ENCODE results near the gene PLXNC1.
"Not testable (repeated sequence)": the region's sequence is repeated elsewhere in the genome, so short reads cannot be mapped to it uniquely, and the experiment has no call there.

PLXNC1 gene

GRCh38 chr12:94308612-94309011 lies 160.2 kb downstream of the PLXNC1 start:
- no peak for DNase-seq

DNA sequence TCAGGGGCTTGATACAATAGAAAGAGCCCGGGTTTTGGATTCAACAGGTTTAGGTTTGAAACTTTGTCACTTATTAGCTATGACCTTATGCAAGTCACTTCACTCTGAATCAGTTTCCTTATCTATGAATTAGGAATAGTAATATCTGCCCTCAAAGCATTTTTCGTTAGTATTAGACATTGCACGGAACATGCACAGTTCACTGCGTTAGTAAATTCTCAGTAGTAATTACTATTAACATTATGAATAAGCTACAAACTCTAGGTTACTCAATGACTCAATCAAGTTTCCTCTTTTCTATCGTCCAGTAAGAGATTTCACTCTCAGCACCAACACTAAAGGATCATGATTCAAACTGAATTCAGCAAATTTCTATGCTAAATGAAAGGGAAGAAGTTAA lies 161.0 kb downstream of the PLXNC1 start:
- DNase-seq, result no peak

DNA sequence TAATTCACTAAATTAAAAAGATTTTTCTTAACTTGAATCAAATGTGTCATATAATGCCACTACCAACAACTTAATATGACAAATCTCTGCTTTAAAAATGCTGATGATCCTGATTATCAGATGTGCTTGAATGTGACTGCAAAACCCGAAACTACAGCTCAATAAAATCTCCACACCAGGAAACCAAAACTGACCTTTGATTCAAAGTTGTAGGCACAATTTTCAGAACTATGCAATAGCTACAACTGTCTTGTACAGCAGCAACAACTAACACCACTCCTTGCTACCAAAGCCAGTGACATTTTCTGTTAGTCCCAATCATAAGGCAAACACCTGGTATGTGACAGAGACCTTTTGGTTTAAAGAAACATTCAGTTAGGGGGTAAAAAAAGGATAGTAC lies 164.0 kb downstream of the PLXNC1 start:
- no peak for DNase-seq

DNA sequence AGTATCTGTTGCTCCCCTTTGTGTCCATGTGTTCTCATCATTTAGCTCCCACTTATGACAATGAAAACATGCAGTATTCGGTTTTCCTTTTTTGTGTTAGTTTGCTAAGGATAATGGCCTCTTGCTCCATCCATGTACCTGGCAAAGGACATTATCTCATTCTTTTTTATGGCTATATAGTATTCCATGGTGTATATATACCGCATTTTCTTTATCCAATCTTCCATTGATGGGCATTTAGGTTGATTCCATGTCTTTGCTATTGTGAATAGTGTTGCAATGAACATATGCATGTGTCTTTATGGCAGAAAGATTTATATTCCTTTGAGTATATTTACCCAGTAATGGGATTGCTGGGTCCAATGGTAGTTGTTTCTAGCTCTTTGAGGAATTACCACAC lies 168.2 kb downstream of the PLXNC1 start:
- not testable (repeated sequence) for DNase-seq

- no peak for DNase-seq
These were observed 169.8 kb downstream of the PLXNC1 start for GRCh38 chr12:94318181-94318580.

- DNase-seq, result no peak
These were observed 171.7 kb downstream of the PLXNC1 start for GRCh38 chr12:94320109-94320508.

DNA sequence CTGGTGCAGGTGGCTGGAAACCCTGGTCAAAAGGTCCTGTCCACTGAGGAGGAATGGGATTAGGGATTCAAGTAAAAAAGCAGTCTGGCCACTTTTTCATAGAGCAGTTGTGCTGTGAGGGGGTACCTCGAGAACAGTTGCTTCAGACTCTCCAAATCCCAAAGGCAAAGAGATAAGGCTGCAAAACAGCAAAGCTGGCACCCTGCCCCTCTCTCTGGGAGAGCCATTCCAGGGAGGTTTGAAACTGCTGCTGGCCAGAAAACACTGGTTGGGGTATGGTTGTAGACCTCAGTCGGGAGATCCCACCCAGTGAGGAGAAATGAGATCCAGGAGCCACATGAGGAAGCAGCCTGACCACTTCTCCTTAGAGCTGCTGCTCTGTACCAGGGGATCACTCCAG lies 174.0 kb downstream of the PLXNC1 start:
- no peak for DNase-seq

GRCh38 chr12:94326234-94326633 lies 177.9 kb downstream of the PLXNC1 start:
- DNase-seq, result no peak

DNA sequence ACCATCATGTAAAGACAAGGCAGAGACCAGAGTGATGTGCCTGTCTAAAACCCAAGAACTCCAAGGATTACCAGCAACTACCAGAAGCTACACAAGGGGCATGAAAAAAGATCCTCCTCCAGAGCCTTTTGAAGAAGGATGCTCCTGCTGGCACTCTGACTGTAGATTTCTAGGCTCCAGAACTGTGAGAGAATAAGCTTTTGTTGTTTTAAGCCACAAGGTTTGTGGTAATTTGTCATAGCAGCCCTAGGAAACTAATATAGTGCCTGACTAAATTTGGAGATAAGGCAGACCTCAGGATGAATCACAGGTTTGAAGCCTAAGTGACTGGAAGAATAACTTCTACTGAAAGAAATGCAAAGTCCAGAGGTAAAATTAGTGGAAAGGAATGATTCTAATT lies 178.3 kb downstream of the PLXNC1 start:
- no peak for DNase-seq

DNA sequence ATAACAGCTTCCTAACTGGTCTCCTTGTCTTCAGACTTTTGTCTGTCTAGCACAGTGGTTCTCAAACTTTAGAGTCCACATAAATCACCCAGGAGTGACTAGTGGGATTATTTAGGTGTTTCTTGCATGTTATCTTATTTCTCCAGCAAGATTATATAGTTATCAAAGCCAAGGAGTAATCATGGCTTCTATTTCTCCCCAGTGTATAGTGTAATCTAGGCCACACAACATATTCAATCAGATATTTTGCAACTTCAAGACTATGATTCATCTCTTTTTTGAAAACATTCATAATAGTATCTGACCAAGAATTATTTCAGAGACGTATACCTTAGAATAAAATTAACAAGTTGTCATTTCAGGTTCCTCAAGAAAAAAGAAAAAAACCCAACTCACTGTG lies 179.4 kb downstream of the PLXNC1 start:
- DNase-seq, result no peak

DNA sequence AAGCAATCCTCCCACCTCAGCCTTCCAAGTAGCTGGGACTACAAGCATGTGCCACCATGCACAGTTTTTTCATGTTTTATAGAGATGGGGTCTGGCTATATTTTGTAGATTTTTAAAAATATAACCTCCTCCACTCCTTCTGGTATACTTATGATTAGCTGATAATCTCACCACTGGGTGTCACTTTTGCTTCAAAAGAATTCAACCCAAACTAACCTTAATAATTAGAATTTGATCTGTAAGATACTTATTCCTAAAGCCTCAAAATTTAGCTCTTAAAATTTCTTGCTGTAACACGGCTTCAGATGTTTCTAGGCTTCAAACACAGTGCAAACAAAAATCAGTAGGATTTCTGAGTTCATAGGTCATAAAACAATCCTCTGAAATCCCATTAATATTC lies 181.0 kb downstream of the PLXNC1 start:
- no peak for DNase-seq

- no peak for DNase-seq
These were observed 185.0 kb downstream of the PLXNC1 start for GRCh38 chr12:94333396-94333795.

- DNase-seq, result no peak
These were observed 188.0 kb downstream of the PLXNC1 start for GRCh38 chr12:94336211-94336925.

DNA sequence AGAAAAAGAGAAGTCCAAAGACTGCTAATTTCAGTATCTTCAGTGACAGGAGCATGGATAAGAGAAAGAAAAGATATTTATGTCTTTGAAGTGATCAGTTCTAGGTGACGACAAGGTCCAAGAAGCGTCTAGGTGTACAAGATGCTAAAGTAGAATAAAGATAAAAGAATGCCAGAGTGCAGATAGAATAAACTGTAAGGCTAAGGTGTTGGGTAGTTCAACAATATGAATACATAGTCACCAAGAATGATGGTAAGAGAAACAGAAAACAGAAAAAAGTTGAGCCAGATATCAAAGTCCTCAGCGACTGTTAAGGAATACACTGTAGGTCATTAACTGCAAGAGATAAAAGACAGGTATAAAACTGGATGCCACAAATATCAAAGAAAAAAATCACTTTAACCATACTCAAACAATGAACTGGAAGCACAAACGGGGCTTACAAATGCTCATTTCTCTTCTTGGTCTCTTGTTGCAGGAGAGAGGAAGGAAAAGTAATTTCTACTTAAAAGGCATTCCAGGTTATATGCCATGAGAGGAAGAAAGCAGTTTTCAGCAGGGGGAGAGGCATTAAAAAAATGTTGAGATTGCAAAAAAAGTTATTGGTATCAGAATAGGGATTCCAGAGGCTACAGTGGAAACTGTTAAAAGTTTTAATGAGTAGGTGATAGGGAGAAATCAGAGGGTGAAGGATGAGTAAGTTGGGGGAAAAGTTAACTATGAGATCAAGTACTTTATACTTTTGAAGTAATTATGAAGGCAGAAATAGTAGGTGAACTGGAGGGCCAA lies 189.8 kb downstream of the PLXNC1 start:
- no peak for DNase-seq

GRCh38 chr12:94340573-94340972 lies 192.2 kb downstream of the PLXNC1 start:
- DNase-seq, result no peak

- no peak for DNase-seq
These were observed 204.8 kb downstream of the PLXNC1 start for GRCh38 chr12:94353130-94353529.
